ENCODE measurements around the gene IGSF9B.
A peak's percentile ranks its signal among the peaks of the same experiment; 100 is the strongest.
"Not testable (repeated sequence)": the region's sequence is repeated elsewhere in the genome, so short reads cannot be mapped to it uniquely, and the experiment has no call there.

IGSF9B gene

GRCh38 chr11:133956650-133957633 is at the start of gene IGSF9B:
Gene IGSF9B, minus strand, starts transcription at chr11:133956968. Its CDS starts 214 bp downstream, at chr11:133956754.
- DNase-seq (ENCODE audit: low read depth in 2 of 2) = peak; percentile 76 to 83

- no peak for DNase-seq (ENCODE audit: low read depth in 2 of 2)
These were observed 47.9 kb upstream of the IGSF9B start for GRCh38 chr11:134004496-134005172.

GRCh38 chr11:134003792-134004495 is 47.2 kb upstream of the IGSF9B start:
- no peak for DNase-seq (ENCODE audit: low read depth in 2 of 2)

GRCh38 chr11:134002819-134003218 is 46.1 kb upstream of the IGSF9B start:
- not testable (repeated sequence) for DNase-seq (ENCODE audit: low read depth in 2 of 2)

- not testable (repeated sequence) for DNase-seq (ENCODE audit: low read depth in 2 of 2)
These were observed 45.6 kb upstream of the IGSF9B start for GRCh38 chr11:134002338-134002737.

GRCh38 chr11:134001596-134001995 is 44.8 kb upstream of the IGSF9B start:
- no peak for DNase-seq (ENCODE audit: low read depth in 2 of 2)

- no peak for DNase-seq (ENCODE audit: low read depth in 2 of 2)
These were observed 44.3 kb upstream of the IGSF9B start for GRCh38 chr11:134001088-134001487.

GRCh38 chr11:133999355-133999754 is 42.6 kb upstream of the IGSF9B start:
- no peak for DNase-seq (ENCODE audit: low read depth in 2 of 2)

GRCh38 chr11:133997554-133997953 is 40.8 kb upstream of the IGSF9B start:
- DNase-seq (ENCODE audit: low read depth in 2 of 2) = no peak

- no peak for DNase-seq (ENCODE audit: low read depth in 2 of 2)
These were observed 39.9 kb upstream of the IGSF9B start for GRCh38 chr11:133996671-133997070.

GRCh38 chr11:133995066-133995465 is 38.3 kb upstream of the IGSF9B start:
- no peak for DNase-seq (ENCODE audit: low read depth in 2 of 2)

GRCh38 chr11:133993921-133994320 is 37.2 kb upstream of the IGSF9B start:
- DNase-seq (ENCODE audit: low read depth in 2 of 2) = no peak

- DNase-seq (ENCODE audit: low read depth in 2 of 2) = no peak
These were observed 36.3 kb upstream of the IGSF9B start for GRCh38 chr11:133993107-133993506.

- no peak for DNase-seq (ENCODE audit: low read depth in 2 of 2)
These were observed 35.4 kb upstream of the IGSF9B start for GRCh38 chr11:133992121-133992520.

GRCh38 chr11:133991101-133991500 is 34.3 kb upstream of the IGSF9B start:
- no peak for DNase-seq (ENCODE audit: low read depth in 2 of 2)

- DNase-seq (ENCODE audit: low read depth in 2 of 2) = no peak
These were observed 33.7 kb upstream of the IGSF9B start for GRCh38 chr11:133990501-133990900.

- DNase-seq (ENCODE audit: low read depth in 2 of 2) = no peak
These were observed 32.1 kb upstream of the IGSF9B start for GRCh38 chr11:133988686-133989410.

GRCh38 chr11:133987171-133987570 is 30.4 kb upstream of the IGSF9B start:
- no peak for DNase-seq (ENCODE audit: low read depth in 2 of 2)

GRCh38 chr11:133985981-133986944 is 29.5 kb upstream of the IGSF9B start:
- no peak for DNase-seq (ENCODE audit: low read depth in 2 of 2)

GRCh38 chr11:133984828-133985227 is 28.1 kb upstream of the IGSF9B start:
- no peak for DNase-seq (ENCODE audit: low read depth in 2 of 2)
